8988T (cell line): ENCODE data around the gene WDR49.

Experiments
- DNase-seq: peaks from one replicate; pipeline ENCODE4 v3.0.0; 2011

The WDR49 gene

GRCh38 chr3:167483708-167484475, 169.8 kb downstream of the WDR49 start:
- no peak for DNase-seq

- no peak for DNase-seq
These were observed 172.6 kb downstream of the WDR49 start for GRCh38 chr3:167481164-167481563.

GRCh38 chr3:167480748-167481147, 173.0 kb downstream of the WDR49 start:
- no peak for DNase-seq

GRCh38 chr3:167473863-167474262, 179.9 kb downstream of the WDR49 start, which contains the start of gene SERPINI2:
Gene SERPINI2 (minus strand): TSS chr3:167474042. CDS start chr3:167471834, 2,208 bp downstream.
- no peak for DNase-seq

GRCh38 chr3:167469381-167469780, 184.4 kb downstream of the WDR49 start:
- no peak for DNase-seq

GRCh38 chr3:167467848-167468611, 185.7 kb downstream of the WDR49 start:
- no peak for DNase-seq

GRCh38 chr3:167466966-167467365, 186.8 kb downstream of the WDR49 start:
- DNase-seq = no peak

GRCh38 chr3:167456157-167456799, 197.5 kb downstream of the WDR49 start:
- no peak for DNase-seq

- DNase-seq = no peak
These were observed 199.9 kb downstream of the WDR49 start for GRCh38 chr3:167453815-167454214.

- DNase-seq = no peak
These were observed 202.5 kb downstream of the WDR49 start for GRCh38 chr3:167451282-167451681.

- DNase-seq = no peak
These were observed 203.1 kb downstream of the WDR49 start for GRCh38 chr3:167450675-167451074.

- DNase-seq = no peak
These were observed 203.5 kb downstream of the WDR49 start for GRCh38 chr3:167450195-167450594.

GRCh38 chr3:167445491-167445890, 208.3 kb downstream of the WDR49 start:
- DNase-seq = no peak

- DNase-seq = no peak
These were observed 212.5 kb downstream of the WDR49 start for GRCh38 chr3:167441256-167441655.

GRCh38 chr3:167437428-167438139, 216.2 kb downstream of the WDR49 start:
- no peak for DNase-seq
